Gastroesophageal sphincter (tissue), 3 donors: Measurements from ENCODE around the gene PCDH12.

Experiments
- CTCF ChIP-seq, 4 experiments: fragments of 200-600 bp in 2 of 4; fragments of 450-650 bp in 2 of 4; sonication (generic) in 1 of 4; IDR thresholded peaks; one replicate each; pipeline ENCODE4 v1.5.1; 2017 to 2019; ENCODE audit warnings: antibody characterized with exemption in 4 of 4, mild to moderate bottlenecking in 2 of 4, moderate library complexity in 2 of 4
- EP300 ChIP-seq: sonication (generic); formaldehyde crosslinking; IDR thresholded peaks from one replicate; pipeline ENCODE4 v1.6.1; 2017; ENCODE audit warnings: antibody characterized with exemption, mild to moderate bottlenecking
- POLR2A ChIP-seq, 2 donors: fragments of 450-650 bp; IDR thresholded peaks; one replicate each; pipeline ENCODE4 v1.6.1; 2017; ENCODE audit warnings: antibody characterized with exemption in 2 of 2, mild to moderate bottlenecking in 2 of 2, moderate library complexity in 1 of 2
- POLR2AphosphoS5 ChIP-seq: sonication (generic); formaldehyde crosslinking; IDR thresholded peaks from one replicate; pipeline ENCODE4 v1.6.1; 2017; ENCODE audit warnings: antibody characterized with exemption

- TF ChIP-seq CTCF (IDR thresholded peaks at IDR 0.05) (no peak), POLR2AphosphoS5 (no peak), EP300 (no peak), POLR2A (IDR thresholded peaks at IDR 0.05) (no peak)
Measured at GRCh38 chr5:141966275-141966962, 8.4 kb upstream of the PCDH12 start.
